Body of pancreas (tissue), 4 donors: ENCODE data around the gene ABLIM1. TPM values are rescaled to one million over a fixed set of nuclear protein-coding genes. Genes with fewer than 3 reads are reported as not detected.

ENCODE experiments used
- ATAC-seq: fragments of 150-250 bp; one replicate; pipeline ENCODE4 v1.9.1; 2016
- DNase-seq, 4 donors: peaks; one replicate each; pipeline ENCODE4 v3.0.0-alpha.2; 2019
- H3K27ac ChIP-seq, 4 donors: fragments of 200-600 bp; sonication (generic); 1 replicate in 3 of 4; 2 replicates in 1 of 4; pipeline versions ENCODE4 v1.5.1 to v1.6.1; 2016 to 2019; ENCODE audit warnings: mild to moderate bottlenecking in 1 of 4, mixed read lengths in 1 of 4, moderate library complexity in 1 of 4
- H3K27me3 ChIP-seq, 2 donors: fragments of 200-600 bp; sonication (generic); one replicate each; pipeline ENCODE4 v1.6.0; 2016; ENCODE audit warnings: mild to moderate bottlenecking in 1 of 2
- H3K36me3 ChIP-seq, 2 donors: fragments of 200-600 bp; sonication (generic); replicated peaks in 1 of 2; 2 replicates each; pipeline ENCODE4 v1.5.1; 2016; ENCODE audit warnings: low read depth in 2 of 2; ENCODE audit not compliant: insufficient read depth in 1 of 2
- H3K4me1 ChIP-seq: fragments of 200-600 bp; sonication (generic); one replicate; pipeline ENCODE4 v1.6.0; 2016
- H3K4me3 ChIP-seq, 2 donors: fragments of 200-600 bp; sonication (generic); 1 replicate in 1 of 2; 2 replicates in 1 of 2; pipeline ENCODE4 v1.5.1; 2016 to 2019
- H3K9me3 ChIP-seq, 3 donors: fragments of 200-600 bp; sonication (generic); 1 replicate in 2 of 3; 2 replicates in 1 of 3; pipeline ENCODE4 v1.5.1; 2016
- CTCF ChIP-seq, 7 experiments: fragments of 450-650 bp in 4 of 7; fragments of 200-600 bp in 3 of 7; sonication (generic) in 3 of 7; IDR thresholded peaks; one replicate each; pipeline ENCODE4 v1.5.1; 2016 to 2019; ENCODE audit warnings: antibody characterized with exemption in 7 of 7
- POLR2A ChIP-seq, 3 donors: fragments of 450-650 bp; IDR thresholded peaks; one replicate each; pipeline ENCODE4 v1.6.1; 2016; ENCODE audit warnings: antibody characterized with exemption in 3 of 3, mild to moderate bottlenecking in 2 of 3
- WGBS, 2 donors: methylation state at CpG; one replicate each; pipeline ENCODE4 v1.1.5; 2017; 5-methylcytosine and 5-hydroxymethylcytosine counted together
- intact Hi-C: fragments of 100-400 bp; cut with DNase I; formaldehyde crosslinking; loops from one replicate; pipeline ENCODE4 v1.15.1; 2023
- total RNA-seq, 2 donors: library from RNA; depleted of rRNA; stranded (reverse); fragments of >200 nt; gene quantifications; one replicate each; pipeline ENCODE4 v1.1.0, GENCODE V29; 2016

The ABLIM1 gene
- total RNA-seq, 2 donors from 2014 or later = 34.6 to 54.7 TPM

DNA sequence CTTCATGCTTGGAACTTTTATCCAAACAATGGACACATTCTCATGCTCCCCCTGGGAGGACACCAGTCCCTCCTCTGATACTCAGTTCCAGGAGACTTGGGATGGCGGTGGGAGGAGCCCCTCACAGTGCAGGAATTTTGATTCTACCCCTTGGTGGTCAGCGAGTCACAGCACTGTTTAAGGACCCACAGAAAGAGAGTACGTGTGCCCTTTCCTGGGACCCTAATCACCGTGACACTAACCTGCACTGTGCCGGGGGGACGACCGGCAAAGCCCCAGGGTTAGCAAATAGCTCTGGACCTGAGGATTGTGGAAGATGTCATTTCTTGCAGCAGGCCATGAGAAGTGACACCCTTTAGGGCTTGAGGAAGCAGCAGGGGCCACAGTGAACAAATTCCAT lies 264.2 kb downstream of the ABLIM1 start:
- ATAC-seq (no peak), DNase-seq (no peak)
- no peaks in the 10 kb centered on the region for H3K36me3 ChIP-seq
- intact Hi-C loops = no loop called here
- H3K4me3 ChIP-seq = no peak overlapping the region
- peaks cover 19% of the 10 kb centered on the region for H3K4me1 ChIP-seq
- TF ChIP-seq POLR2A (IDR thresholded peaks at IDR 0.05) = no peak
- no peak for TF ChIP-seq CTCF (IDR thresholded peaks at IDR 0.05)
- no peak overlapping the region for H3K27ac ChIP-seq
- no peaks in the 10 kb centered on the region for H3K27me3 ChIP-seq
- no peaks in the 10 kb centered on the region for H3K9me3 ChIP-seq
- WGBS, 2 donors = 96 to 97% methylated on average over 5 to 7 of the region's 7 CpGs

- 76 to 85% methylated on average over 10 to 11 of the region's 11 CpGs for WGBS, 2 donors
- H3K4me1 ChIP-seq = peaks cover 16% of the 10 kb centered on the region
- H3K27me3 ChIP-seq = no peaks in the 10 kb centered on the region
- no peak for DNase-seq
- H3K27ac ChIP-seq = no peak overlapping the region
- no peak overlapping the region for H3K4me3 ChIP-seq
- no peaks in the 10 kb centered on the region for H3K9me3 ChIP-seq
- no peak for ATAC-seq
- H3K36me3 ChIP-seq = no peaks in the 10 kb centered on the region
- intact Hi-C loops = no loop called here
- no peak for TF ChIP-seq CTCF (IDR thresholded peaks at IDR 0.05)
- no peak for TF ChIP-seq POLR2A (IDR thresholded peaks at IDR 0.05)
These were observed 264.6 kb downstream of the ABLIM1 start for GRCh38 chr10:114393482-114393881.

DNA sequence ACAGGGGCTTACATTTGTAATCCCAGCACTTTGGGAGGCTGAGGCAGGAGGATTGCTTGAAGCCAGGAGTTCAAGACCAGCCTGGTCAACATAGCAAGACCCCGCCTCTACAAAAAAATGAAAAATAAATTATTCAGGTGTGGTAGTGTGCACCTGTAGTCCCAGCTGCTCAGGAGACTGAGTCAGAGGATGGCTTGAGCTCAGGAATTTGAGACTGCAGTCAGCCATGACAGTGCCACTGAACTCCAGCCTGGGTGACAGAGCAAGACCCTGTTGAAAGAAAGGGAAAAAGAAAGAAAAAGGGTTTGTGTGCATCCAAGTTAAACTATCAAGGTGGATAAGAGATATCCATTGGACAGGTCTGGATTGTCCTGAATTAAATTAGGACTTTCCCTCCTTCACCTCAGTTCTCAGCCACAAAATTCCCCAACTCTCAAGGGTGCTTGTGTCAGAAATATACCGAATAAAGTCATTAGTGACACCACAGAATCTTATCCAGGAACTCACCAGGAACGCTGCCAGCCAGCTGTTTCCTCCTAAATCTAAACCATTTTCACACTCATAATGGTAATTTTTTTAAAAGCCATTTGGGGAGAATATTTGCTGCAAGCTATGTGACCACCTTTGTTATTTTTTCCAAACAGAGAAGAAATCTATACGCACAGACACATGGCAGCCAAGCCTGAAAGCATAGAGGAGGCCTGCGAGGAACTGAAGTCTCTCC lies 265.8 kb downstream of the ABLIM1 start:
- DNase-seq (no peak), ATAC-seq (no peak)
- no peaks in the 10 kb centered on the region for H3K36me3 ChIP-seq
- WGBS, 2 donors = 67 to 82% methylated on average over 5 of the region's 5 CpGs
- TF ChIP-seq POLR2A (IDR thresholded peaks at IDR 0.05) = no peak
- no peak for TF ChIP-seq CTCF (IDR thresholded peaks at IDR 0.05)
- no peak overlapping the region for H3K27ac ChIP-seq
- H3K27me3 ChIP-seq = no peaks in the 10 kb centered on the region
- no peak overlapping the region for H3K4me3 ChIP-seq
- no peaks in the 10 kb centered on the region for H3K9me3 ChIP-seq
- intact Hi-C loops = no loop called here
- H3K4me1 ChIP-seq = peaks cover 12% of the 10 kb centered on the region

- Histone ChIP-seq H3K4me1 (peaks cover 9% of the 10 kb centered on the region), H3K27ac (no peak overlapping the region), H3K36me3 (no peaks in the 10 kb centered on the region), H3K4me3 (no peak overlapping the region), H3K27me3 (no peaks in the 10 kb centered on the region), H3K9me3 (no peaks in the 10 kb centered on the region)
- TF ChIP-seq CTCF (IDR thresholded peaks at IDR 0.05) (no peak), POLR2A (IDR thresholded peaks at IDR 0.05) (no peak)
- WGBS, 2 donors = 79 to 81% methylated on average over 3 to 5 of the region's 5 CpGs
- DNase-seq (no peak), ATAC-seq (no peak)
- intact Hi-C loops = no loop called here
These were observed 266.5 kb downstream of the ABLIM1 start for GRCh38 chr10:114391599-114391998.

DNA sequence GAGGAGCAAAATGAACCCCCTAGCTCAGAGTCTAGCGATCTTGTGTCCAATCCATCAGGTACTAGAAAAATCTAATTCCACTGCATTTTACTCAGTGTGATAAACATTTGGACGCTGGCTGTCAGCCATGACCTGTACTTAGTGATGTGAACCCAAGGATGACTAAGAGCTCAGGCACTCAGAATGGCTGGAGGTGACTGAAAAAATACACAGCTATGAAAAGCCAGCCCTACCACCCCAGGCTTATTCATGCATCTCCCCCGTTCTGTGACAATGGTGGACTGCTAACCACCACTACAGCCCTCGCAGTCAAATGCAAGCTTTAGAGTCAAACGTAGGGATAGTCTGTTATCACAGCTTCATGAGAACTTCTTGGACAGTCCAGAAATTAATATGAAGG lies 268.6 kb downstream of the ABLIM1 start:
- ATAC-seq = peak; percentile 72
- no peak overlapping the region for H3K27ac ChIP-seq
- DNase-seq = peak; percentile 43 to 74 (median 60)

More for the DNA sequence above, 268.6 kb downstream of the ABLIM1 start:
- Histone ChIP-seq H3K4me1 (peaks cover 7% of the 10 kb centered on the region), H3K36me3 (no peaks in the 10 kb centered on the region), H3K4me3 (no peak overlapping the region), H3K27me3 (no peaks in the 10 kb centered on the region), H3K9me3 (no peaks in the 10 kb centered on the region)
- WGBS, 2 donors = 61 to 76% methylated on average over 5 of the region's 5 CpGs
- TF ChIP-seq CTCF (IDR thresholded peaks at IDR 0.05) (no peak), POLR2A (IDR thresholded peaks at IDR 0.05) (no peak)
- intact Hi-C loops = no loop called here
